GM06990 (cell line): ENCODE data around the gene LAG3.

Experiments used
- DNase-seq: peaks from one replicate; pipeline ENCODE4 v3.0.0-alpha.2; 2011; ENCODE audit not compliant: insufficient read length; ENCODE audit errors: extremely low read depth
- H3K27me3 ChIP-seq: replicated peaks from 2 replicates; pipeline ENCODE4 v1.6.0; 2011; ENCODE audit warnings: low read length; ENCODE audit not compliant: control insufficient read depth, insufficient read depth
- H3K36me3 ChIP-seq: 2 replicates; pipeline ENCODE4 v1.5.1; 2011; ENCODE audit warnings: low read length; ENCODE audit not compliant: control insufficient read depth, insufficient read depth
- H3K4me3 ChIP-seq: replicated peaks from 2 replicates; pipeline ENCODE4 v1.5.1; 2011; ENCODE audit warnings: low read depth, mild to moderate bottlenecking, control low read depth, low read length
- CTCF ChIP-seq: IDR thresholded peaks from 2 replicates; pipeline ENCODE4 v1.5.1; 2011; ENCODE audit warnings: low read length, control low read depth, mild to moderate bottlenecking, inconsistent platforms; ENCODE audit not compliant: insufficient read depth, poor library complexity, severe bottlenecking

Gene LAG3

GRCh38 chr12:6786416-6787094 lies 14.2 kb downstream of the LAG3 start:
- no peak for TF ChIP-seq CTCF
- Histone ChIP-seq H3K27me3 (no peaks in the 10 kb centered on the region), H3K4me3 (no peak overlapping the region), H3K36me3 (no peaks in the 10 kb centered on the region)
- no peak for DNase-seq

GRCh38 chr12:6787309-6787708 lies 15.0 kb downstream of the LAG3 start:
- no peak for TF ChIP-seq CTCF
- H3K27me3 ChIP-seq = no peaks in the 10 kb centered on the region
- no peaks in the 10 kb centered on the region for H3K36me3 ChIP-seq
- DNase-seq = no peak
- no peak overlapping the region for H3K4me3 ChIP-seq

- H3K4me3 ChIP-seq = no peak within 1 kb of the TSS
- no peak for TF ChIP-seq CTCF
- DNase-seq = no peak
Observed at GRCh38 chr12:6788972-6789924, 16.9 kb downstream of the LAG3 start, which contains the start of gene CD4. Gene CD4, plus strand, starts transcription at chr12:6789528. Its CDS starts 10,611 bp downstream, at chr12:6800139.

GRCh38 chr12:6790496-6791150 lies 18.3 kb downstream of the LAG3 start:
- Histone ChIP-seq H3K36me3 (no peaks in the 10 kb centered on the region), H3K27me3 (no peaks in the 10 kb centered on the region), H3K4me3 (no peak overlapping the region)
- TF ChIP-seq CTCF = no peak
- no peak for DNase-seq

More at GRCh38 chr12:6788972-6789924, 16.9 kb downstream of the LAG3 start, which contains the start of gene CD4:
- Histone ChIP-seq H3K27me3 (no peaks in the 10 kb centered on the region), H3K36me3 (no peaks in the 10 kb centered on the region)

- H3K36me3 ChIP-seq = no peaks in the 10 kb centered on the region
- no peaks in the 10 kb centered on the region for H3K27me3 ChIP-seq
- DNase-seq = no peak
- H3K4me3 ChIP-seq = no peak overlapping the region
- no peak for TF ChIP-seq CTCF
Observed at GRCh38 chr12:6791931-6792520, 19.7 kb downstream of the LAG3 start.
